NOMO-1 treated with DMSO at 0.1 percent for 48 hours (cell line): ENCODE results near the gene RPLP1.

Experiments
- DNase-seq: peaks from one replicate; lab custom pipeline; 2025; ENCODE audit not compliant: unreplicated experiment; lab: John Stamatoyannopoulos, UW

RPLP1 gene

GRCh38 chr15:69496001-69496400, 43.4 kb downstream of the RPLP1 start:
- no peak for DNase-seq

- DNase-seq = no peak
These were observed 44.5 kb downstream of the RPLP1 start for GRCh38 chr15:69497076-69497475.

- no peak for DNase-seq
These were observed 45.0 kb downstream of the RPLP1 start for GRCh38 chr15:69497667-69498066.

GRCh38 chr15:69498282-69498681, 45.7 kb downstream of the RPLP1 start:
- DNase-seq = no peak

GRCh38 chr15:69498987-69499386, 46.4 kb downstream of the RPLP1 start:
- DNase-seq = no peak

- no peak for DNase-seq
These were observed 47.0 kb downstream of the RPLP1 start for GRCh38 chr15:69499521-69500211.

- no peak for DNase-seq
These were observed 47.7 kb downstream of the RPLP1 start for GRCh38 chr15:69500339-69500738.

GRCh38 chr15:69501456-69501855, 48.8 kb downstream of the RPLP1 start:
- DNase-seq = no peak

GRCh38 chr15:69502470-69503045, 49.9 kb downstream of the RPLP1 start:
- no peak for DNase-seq

GRCh38 chr15:69504352-69505040, 51.9 kb downstream of the RPLP1 start:
- DNase-seq = no peak
